NB4 (cell line): ENCODE data around the gene MYLK4.

ENCODE experiments used
- DNase-seq: peaks from one replicate; pipeline ENCODE4 v3.0.0; 2010; ENCODE audit warnings: low read depth
- H3K4me3 ChIP-seq: one replicate; pipeline ENCODE4 v1.5.1; 2011; ENCODE audit warnings: mild to moderate bottlenecking, low read depth, low read length, moderate library complexity
- MYC ChIP-seq: IDR thresholded peaks from 2 replicates; pipeline ENCODE4 v1.6.1; 2011; ENCODE audit warnings: low read depth, low read length
- POLR2A ChIP-seq: IDR thresholded peaks from 2 replicates; pipeline ENCODE4 v1.6.1; 2011; ENCODE audit warnings: mild to moderate bottlenecking; ENCODE audit not compliant: insufficient read length; ENCODE audit errors: extremely low read depth
- TF ChIP-seq, protein P1 (sequence below): IDR thresholded peaks from one replicate; pipeline ENCODE4 v1.5.1; 2012; ENCODE audit warnings: low read depth, low read length
- TF ChIP-seq, protein P2 (sequence below): IDR thresholded peaks from 2 replicates; pipeline ENCODE4 v1.6.1; 2011; ENCODE audit warnings: low read depth, low read length

MYLK4 gene

DNA sequence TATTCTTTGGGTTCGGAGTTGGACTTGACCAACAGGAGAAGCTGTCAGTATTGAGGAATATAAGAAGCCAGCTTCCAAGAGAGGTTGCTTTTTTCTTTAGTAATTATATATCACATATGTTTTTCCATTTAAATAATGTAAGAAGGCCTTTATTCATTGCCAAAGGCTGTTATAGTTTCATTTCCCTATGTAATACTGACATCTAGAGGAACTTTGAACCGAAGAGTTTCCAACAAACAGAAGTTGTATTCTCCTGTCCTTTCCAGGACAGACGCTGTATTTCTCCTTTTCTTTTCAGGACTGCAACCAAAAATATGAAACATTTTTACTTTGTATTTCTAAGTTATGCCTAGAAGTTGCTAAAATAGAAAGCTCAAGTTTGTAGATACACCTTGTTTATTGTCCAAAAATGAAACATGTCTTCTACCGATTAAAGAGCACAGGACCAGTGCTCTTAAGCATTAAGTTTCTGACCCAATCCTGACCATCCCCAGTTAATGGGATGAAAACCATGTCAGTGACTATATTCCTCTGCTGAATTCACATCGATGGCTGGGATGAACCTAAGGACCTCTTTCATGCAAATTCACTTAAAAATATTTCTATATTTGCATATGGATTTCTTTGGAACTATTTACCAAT is 55.1 kb downstream of the MYLK4 start:
- peak; percentile 66 for DNase-seq
- TF ChIP-seq MYC = no peak
- TF ChIP-seq, protein P1, sequence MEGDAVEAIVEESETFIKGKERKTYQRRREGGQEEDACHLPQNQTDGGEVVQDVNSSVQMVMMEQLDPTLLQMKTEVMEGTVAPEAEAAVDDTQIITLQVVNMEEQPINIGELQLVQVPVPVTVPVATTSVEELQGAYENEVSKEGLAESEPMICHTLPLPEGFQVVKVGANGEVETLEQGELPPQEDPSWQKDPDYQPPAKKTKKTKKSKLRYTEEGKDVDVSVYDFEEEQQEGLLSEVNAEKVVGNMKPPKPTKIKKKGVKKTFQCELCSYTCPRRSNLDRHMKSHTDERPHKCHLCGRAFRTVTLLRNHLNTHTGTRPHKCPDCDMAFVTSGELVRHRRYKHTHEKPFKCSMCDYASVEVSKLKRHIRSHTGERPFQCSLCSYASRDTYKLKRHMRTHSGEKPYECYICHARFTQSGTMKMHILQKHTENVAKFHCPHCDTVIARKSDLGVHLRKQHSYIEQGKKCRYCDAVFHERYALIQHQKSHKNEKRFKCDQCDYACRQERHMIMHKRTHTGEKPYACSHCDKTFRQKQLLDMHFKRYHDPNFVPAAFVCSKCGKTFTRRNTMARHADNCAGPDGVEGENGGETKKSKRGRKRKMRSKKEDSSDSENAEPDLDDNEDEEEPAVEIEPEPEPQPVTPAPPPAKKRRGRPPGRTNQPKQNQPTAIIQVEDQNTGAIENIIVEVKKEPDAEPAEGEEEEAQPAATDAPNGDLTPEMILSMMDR = peak; percentile 8
- TF ChIP-seq, protein P2, sequence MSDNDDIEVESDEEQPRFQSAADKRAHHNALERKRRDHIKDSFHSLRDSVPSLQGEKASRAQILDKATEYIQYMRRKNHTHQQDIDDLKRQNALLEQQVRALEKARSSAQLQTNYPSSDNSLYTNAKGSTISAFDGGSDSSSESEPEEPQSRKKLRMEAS = no peak
- TF ChIP-seq POLR2A = no peak
- H3K4me3 ChIP-seq = no peak overlapping the region

DNA sequence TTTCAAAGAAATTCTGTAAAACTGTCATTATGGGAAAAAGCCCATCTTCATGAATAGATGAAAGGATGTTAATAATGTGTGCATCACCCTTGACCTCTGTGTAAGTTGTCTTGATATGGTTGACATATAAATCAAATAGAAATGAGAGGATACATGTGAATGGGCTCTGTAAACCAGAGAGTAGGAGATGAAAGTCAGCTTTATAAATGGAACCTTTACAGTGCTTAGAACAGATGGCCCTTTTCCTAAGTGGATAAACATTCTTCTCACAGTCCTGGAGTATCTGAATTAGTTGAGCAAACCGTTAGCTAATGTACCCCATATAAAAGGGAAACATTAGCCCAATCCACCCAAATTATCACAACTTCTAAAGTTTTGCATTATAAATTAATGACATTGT is 57.5 kb downstream of the MYLK4 start:
- TF ChIP-seq MYC (no peak), POLR2A (no peak)
- TF ChIP-seq, protein P1 = no peak
- TF ChIP-seq, protein P2 = no peak
- no peak overlapping the region for H3K4me3 ChIP-seq
- DNase-seq = no peak

DNA sequence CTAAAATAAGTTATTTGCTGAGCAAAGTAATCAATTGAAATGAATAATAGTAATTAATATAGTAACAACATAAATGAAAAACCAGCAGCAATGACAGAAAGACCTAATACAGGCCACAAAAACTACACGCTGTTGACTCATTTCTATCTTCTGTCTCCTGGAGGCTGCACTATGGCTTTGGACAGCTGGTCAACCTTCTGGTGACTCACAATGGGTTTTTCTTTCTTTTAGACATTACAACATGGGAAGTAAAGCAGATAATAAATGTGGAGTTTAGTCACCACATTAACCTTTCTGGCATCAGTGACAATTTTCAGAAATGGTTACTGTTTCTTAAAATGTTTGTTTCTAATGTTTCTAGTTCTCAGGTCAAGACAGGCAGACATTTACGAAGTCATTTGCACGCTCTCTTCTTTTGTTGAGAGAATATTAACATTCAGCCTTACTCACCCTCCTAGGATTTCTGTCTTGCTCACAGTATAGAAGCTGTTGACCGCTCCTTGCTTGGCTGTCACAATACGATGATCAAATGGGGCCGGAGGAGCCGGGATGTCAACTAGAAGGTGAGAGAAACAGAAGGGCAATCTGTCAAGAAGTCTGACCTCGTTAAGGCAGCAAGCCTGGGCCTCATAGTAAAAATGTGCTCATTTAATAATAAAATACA is 62.2 kb downstream of the MYLK4 start:
- DNase-seq = peak; percentile 67
- H3K4me3 ChIP-seq = no peak overlapping the region
- TF ChIP-seq, protein P1 = no peak
- TF ChIP-seq, protein P2 = peak; percentile 22; the same call in 1 of the 2 replicates
- peak; percentile 42; the same call in 1 of the 2 replicates for TF ChIP-seq MYC

DNA sequence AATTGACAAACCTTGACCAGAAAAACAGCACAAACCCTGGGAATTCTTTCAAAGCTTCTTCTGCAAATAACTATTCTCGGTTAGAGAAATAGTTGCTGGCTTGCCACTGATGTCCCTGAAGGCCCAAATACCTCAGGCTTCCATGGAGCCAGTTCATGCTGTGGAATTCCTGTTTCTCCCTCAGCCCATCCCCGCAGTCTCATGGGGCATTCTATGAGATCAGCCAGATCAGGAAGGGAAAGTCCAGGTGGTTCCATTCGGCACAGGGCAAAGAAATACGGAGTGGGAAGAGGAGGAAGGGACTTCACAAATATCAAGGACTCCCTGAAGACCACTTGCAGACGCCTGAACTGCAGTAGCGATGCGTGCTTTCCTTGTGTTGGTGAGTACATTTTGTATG is 63.3 kb downstream of the MYLK4 start:
- TF ChIP-seq, protein P1 = no peak
- no peak for TF ChIP-seq POLR2A
- TF ChIP-seq, protein P2 = no peak
- TF ChIP-seq MYC = no peak
- H3K4me3 ChIP-seq = no peak overlapping the region
- DNase-seq = no peak

DNA sequence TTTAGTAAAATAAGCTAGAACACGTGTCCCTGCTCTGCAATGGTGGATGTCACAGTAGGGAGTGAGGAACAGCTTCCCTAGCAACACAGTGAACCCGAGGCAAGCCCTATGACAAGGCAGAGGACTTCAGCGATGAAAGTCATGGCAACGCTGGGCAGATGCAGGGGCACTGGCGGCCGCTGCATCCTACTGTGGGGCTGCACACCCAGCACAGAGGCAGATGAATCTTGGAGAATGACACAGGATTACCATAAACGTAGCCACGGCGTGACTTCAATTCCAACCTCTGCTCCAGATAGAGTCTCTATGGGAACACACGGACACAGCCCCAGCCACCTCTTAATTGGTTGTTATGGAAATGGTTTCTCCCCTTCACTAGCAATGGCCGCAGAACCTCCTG is 64.2 kb downstream of the MYLK4 start:
- TF ChIP-seq, protein P2 = no peak
- TF ChIP-seq MYC = no peak
- TF ChIP-seq, protein P1 = no peak
- no peak for TF ChIP-seq POLR2A

More for the DNA sequence above, 64.2 kb downstream of the MYLK4 start:
- no peak overlapping the region for H3K4me3 ChIP-seq
- DNase-seq = no peak
